SU-DHL-6 (cell line): Measurements from ENCODE around the gene ERCC3.

Source experiments
- CTCF ChIP-seq: fragments of 200-600 bp; sonication (generic); IDR thresholded peaks from one replicate; pipeline ENCODE4 v1.5.1; 2017; ENCODE audit warnings: antibody characterized with exemption, mild to moderate bottlenecking, low read length, moderate library complexity; ENCODE audit not compliant: insufficient read depth, poor library complexity, severe bottlenecking
- EZH2phosphoT487 ChIP-seq: fragments of 200-600 bp; sonication (generic), shearing (Covaris generic); conservative IDR thresholded peaks from 2 replicates; pipeline ENCODE4 v1.6.1; 2018; ENCODE audit warnings: mild to moderate bottlenecking, antibody characterized with exemption, low read length, moderate library complexity, mixed read lengths

- TF ChIP-seq CTCF (peak; percentile 17), EZH2phosphoT487 (no peak)
Measured at GRCh38 chr2:127270663-127271062, 23.3 kb downstream of the ERCC3 start.
